ENCODE measurements around the gene UQCRQ. TPM values are rescaled to one million over a fixed set of nuclear protein-coding genes. Genes with fewer than 3 reads are reported as not detected.
A peak's percentile ranks its signal among the peaks of the same experiment; 100 is the strongest.

UQCRQ gene
- total and polyA plus RNA-seq, 9 of the 15 experiments (the other 6 are each of a cell fraction or from before 2014, with no cell fraction given): 235 to 2,421 (median 883) TPM

DNA sequence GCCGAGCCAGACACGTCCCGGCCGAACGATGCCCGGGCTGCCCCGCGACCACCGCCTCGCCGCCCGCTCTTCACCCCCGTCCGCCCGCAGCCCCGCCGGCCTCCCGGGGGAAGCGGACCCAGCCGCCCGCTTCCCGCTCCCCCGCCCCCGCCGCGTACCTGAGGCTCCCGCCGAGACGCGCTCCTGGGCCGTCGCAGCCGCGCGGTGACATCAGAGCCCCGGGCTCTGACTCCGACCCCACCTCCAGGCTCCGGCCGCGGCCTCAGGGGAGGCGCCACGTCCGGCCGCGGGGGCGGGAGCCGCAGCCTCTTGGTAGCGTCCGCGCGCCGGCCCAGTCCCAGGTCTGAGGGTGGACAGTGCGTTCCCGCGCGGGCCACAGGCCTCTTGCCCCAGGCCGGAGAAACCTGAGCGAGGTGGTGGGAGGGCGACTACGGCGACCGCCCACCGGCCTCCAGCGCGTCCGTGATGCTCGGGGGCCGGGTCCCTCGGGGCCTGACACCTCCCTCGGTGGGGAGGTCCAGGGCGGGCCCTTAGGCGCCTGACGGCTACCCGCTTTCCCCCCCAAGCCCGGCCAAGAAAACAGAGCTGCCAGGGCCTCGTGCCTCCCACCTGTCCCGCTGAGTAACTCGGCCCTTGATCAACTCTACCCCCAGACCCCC, 35.9 kb upstream of the UQCRQ start, which contains the start of gene SHROOM1 (continued):
- TF ChIP-seq, protein P1, sequence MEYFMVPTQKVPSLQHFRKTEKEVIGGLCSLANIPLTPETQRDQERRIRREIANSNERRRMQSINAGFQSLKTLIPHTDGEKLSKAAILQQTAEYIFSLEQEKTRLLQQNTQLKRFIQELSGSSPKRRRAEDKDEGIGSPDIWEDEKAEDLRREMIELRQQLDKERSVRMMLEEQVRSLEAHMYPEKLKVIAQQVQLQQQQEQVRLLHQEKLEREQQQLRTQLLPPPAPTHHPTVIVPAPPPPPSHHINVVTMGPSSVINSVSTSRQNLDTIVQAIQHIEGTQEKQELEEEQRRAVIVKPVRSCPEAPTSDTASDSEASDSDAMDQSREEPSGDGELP (CRISPR knock-in tag; IDR thresholded peaks at IDR 0.05; ENCODE audit: borderline replicate concordance): 0 out of 2 replicates have a peak, but pooled peaks have one; percentile 9
- TF ChIP-seq ZNF224 (CRISPR knock-in tag; IDR thresholded peaks at IDR 0.05): no peak
- no peak for TF ChIP-seq ETS2 (tag; IDR thresholded peaks at IDR 0.05; ENCODE audit: borderline replicate concordance, poor library complexity, severe bottlenecking)
- no peak for TF ChIP-seq NEUROD1 (IDR thresholded peaks at IDR 0.05; ENCODE audit: borderline replicate concordance, low read depth, low read length, partially characterized antibody)
- TF ChIP-seq ZNF766 (CRISPR knock-in tag; conservative IDR thresholded peaks at IDR 0.05): peak; percentile 64; the same call in 1 of the 2 replicates
- TF ChIP-seq, protein P2, sequence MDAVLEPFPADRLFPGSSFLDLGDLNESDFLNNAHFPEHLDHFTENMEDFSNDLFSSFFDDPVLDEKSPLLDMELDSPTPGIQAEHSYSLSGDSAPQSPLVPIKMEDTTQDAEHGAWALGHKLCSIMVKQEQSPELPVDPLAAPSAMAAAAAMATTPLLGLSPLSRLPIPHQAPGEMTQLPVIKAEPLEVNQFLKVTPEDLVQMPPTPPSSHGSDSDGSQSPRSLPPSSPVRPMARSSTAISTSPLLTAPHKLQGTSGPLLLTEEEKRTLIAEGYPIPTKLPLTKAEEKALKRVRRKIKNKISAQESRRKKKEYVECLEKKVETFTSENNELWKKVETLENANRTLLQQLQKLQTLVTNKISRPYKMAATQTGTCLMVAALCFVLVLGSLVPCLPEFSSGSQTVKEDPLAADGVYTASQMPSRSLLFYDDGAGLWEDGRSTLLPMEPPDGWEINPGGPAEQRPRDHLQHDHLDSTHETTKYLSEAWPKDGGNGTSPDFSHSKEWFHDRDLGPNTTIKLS (IDR thresholded peaks at IDR 0.05; ENCODE audit: borderline replicate concordance, low read depth): peak; percentile 65; the same call in 1 of the 2 replicates
- TF ChIP-seq CAMTA2 (CRISPR knock-in tag; conservative IDR thresholded peaks at IDR 0.05): no peak
- no peak for TF ChIP-seq DACH1 (IDR thresholded peaks at IDR 0.05; ENCODE audit: partially characterized antibody)
- TF ChIP-seq SRSF3 (IDR thresholded peaks at IDR 0.05; ENCODE audit: insufficient read depth, low read length): no peak
- peak in 1 of 2 experiments; percentile 18; a peak in 1 of 4 replicates for TF ChIP-seq RAD21 (CRISPR knock-in tag; conservative IDR thresholded peaks at IDR 0.05 in 1 of 2, IDR thresholded peaks at IDR 0.05 in 1 of 2)
- no peak for TF ChIP-seq GABPB2 (CRISPR knock-in tag; conservative IDR thresholded peaks at IDR 0.05)
- TF ChIP-seq TBP (optimal IDR thresholded peaks at IDR 0.05; ENCODE audit: low read depth, low read length): peak; percentile 61
- TF ChIP-seq ZNF699 (CRISPR knock-in tag; IDR thresholded peaks at IDR 0.05; ENCODE audit: insufficient replicate concordance): no peak
- TF ChIP-seq ZNF311 (CRISPR knock-in tag; IDR thresholded peaks at IDR 0.05): no peak
- TF ChIP-seq, protein P3, sequence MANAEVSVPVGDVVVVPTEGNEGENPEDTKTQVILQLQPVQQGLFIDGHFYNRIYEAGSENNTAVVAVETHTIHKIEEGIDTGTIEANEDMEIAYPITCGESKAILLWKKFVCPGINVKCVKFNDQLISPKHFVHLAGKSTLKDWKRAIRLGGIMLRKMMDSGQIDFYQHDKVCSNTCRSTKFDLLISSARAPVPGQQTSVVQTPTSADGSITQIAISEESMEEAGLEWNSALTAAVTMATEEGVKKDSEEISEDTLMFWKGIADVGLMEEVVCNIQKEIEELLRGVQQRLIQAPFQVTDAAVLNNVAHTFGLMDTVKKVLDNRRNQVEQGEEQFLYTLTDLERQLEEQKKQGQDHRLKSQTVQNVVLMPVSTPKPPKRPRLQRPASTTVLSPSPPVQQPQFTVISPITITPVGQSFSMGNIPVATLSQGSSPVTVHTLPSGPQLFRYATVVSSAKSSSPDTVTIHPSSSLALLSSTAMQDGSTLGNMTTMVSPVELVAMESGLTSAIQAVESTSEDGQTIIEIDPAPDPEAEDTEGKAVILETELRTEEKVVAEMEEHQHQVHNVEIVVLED (CRISPR knock-in tag; IDR thresholded peaks at IDR 0.05): peak; percentile 75
- no peak for TF ChIP-seq SRSF9 (IDR thresholded peaks at IDR 0.05; ENCODE audit: borderline replicate concordance, low read depth, low read length)
- 0 out of 2 replicates have a peak, but pooled peaks have one; percentile 25 for TF ChIP-seq KLF13 (tag; IDR thresholded peaks at IDR 0.05; ENCODE audit: borderline replicate concordance, low read depth)
- 0 out of 2 replicates have a peak, but pooled peaks have one; percentile 31 for TF ChIP-seq CBX5 (IDR thresholded peaks at IDR 0.05; ENCODE audit: borderline replicate concordance, low read depth)
- TF ChIP-seq, protein P4, sequence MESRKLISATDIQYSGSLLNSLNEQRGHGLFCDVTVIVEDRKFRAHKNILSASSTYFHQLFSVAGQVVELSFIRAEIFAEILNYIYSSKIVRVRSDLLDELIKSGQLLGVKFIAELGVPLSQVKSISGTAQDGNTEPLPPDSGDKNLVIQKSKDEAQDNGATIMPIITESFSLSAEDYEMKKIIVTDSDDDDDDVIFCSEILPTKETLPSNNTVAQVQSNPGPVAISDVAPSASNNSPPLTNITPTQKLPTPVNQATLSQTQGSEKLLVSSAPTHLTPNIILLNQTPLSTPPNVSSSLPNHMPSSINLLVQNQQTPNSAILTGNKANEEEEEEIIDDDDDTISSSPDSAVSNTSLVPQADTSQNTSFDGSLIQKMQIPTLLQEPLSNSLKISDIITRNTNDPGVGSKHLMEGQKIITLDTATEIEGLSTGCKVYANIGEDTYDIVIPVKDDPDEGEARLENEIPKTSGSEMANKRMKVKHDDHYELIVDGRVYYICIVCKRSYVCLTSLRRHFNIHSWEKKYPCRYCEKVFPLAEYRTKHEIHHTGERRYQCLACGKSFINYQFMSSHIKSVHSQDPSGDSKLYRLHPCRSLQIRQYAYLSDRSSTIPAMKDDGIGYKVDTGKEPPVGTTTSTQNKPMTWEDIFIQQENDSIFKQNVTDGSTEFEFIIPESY (CRISPR knock-in tag; IDR thresholded peaks at IDR 0.05): no peak
- 0 out of 2 replicates have a peak, but pooled peaks have one; percentile 45 for TF ChIP-seq ZNF232 (CRISPR knock-in tag; IDR thresholded peaks at IDR 0.05)
- no peak for TF ChIP-seq RBM15 (IDR thresholded peaks at IDR 0.05; ENCODE audit: insufficient read depth, low read length)
